ENCODE measurements around the gene HEATR5B. TPM values are rescaled to one million over a fixed set of nuclear protein-coding genes. Genes with fewer than 3 reads are reported as not detected.
"Not testable (repeated sequence)": the region's sequence is repeated elsewhere in the genome, so short reads cannot be mapped to it uniquely, and the experiment has no call there.

Gene HEATR5B
- total and polyA plus RNA-seq, 11 donors, result 6.7 to 22.8 (median 17.9) TPM

DNA sequence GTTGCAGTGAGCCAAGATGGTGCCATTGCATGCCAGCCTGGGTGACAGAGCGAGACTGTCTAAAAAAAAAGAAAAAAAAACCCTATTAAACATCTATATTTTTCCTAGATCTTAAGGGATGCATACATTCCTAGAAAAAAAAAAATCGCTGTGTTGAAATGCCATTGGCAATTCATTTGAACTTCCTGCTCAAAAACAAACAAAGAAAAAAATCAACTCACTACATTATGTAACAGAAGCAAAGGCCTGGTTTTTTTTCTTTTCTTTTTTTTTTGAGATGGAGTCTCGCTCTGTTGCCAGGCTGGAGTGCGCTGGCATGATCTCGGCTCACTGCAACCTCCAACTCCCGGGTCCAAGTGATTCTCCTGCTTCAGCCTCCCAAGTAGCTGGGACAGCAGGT is 96.2 kb downstream of the HEATR5B start:
- Histone ChIP-seq H3K9me3 (no peaks in the 10 kb centered on the region), H3K4me1 (no peaks in the 10 kb centered on the region), H3K27ac (no peak overlapping the region), H3K4me3 (no peak overlapping the region), H3K36me3 (peaks cover 0 to 83% (median 69%) of the 10 kb centered on the region in 9 donors), H3K27me3 (no peaks in the 10 kb centered on the region)
- ATAC-seq (no peak), DNase-seq (no peak)
- intact Hi-C loops (cut with DNase I), result no loop called here
- 94 to 96% (median 95%) methylated on average over 6 of the region's 6 CpGs for WGBS, 4 donors
- TF ChIP-seq, protein P1, sequence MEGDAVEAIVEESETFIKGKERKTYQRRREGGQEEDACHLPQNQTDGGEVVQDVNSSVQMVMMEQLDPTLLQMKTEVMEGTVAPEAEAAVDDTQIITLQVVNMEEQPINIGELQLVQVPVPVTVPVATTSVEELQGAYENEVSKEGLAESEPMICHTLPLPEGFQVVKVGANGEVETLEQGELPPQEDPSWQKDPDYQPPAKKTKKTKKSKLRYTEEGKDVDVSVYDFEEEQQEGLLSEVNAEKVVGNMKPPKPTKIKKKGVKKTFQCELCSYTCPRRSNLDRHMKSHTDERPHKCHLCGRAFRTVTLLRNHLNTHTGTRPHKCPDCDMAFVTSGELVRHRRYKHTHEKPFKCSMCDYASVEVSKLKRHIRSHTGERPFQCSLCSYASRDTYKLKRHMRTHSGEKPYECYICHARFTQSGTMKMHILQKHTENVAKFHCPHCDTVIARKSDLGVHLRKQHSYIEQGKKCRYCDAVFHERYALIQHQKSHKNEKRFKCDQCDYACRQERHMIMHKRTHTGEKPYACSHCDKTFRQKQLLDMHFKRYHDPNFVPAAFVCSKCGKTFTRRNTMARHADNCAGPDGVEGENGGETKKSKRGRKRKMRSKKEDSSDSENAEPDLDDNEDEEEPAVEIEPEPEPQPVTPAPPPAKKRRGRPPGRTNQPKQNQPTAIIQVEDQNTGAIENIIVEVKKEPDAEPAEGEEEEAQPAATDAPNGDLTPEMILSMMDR (IDR thresholded peaks at IDR 0.05), result no peak
- TF ChIP-seq POLR2A (IDR thresholded peaks at IDR 0.05), result no peak

DNA sequence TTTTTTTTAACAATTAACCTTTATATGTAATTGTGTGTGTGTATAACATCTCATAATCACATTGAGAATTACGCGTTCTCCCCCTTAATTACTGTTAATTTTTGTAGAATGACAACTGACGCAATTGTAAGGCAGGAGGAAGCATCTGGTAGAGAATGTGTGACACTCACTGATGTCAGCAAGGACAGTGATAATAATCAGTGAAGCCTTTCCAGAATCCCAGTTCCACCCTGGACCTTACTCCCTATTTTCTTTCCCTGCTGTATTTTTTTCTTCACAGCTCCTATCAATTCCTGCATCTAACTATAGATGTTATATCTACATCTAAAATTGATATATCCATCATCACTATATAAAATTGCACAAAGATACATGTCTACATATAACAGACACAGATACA is 101.7 kb downstream of the HEATR5B start:
- no peak for TF ChIP-seq POLR2A (IDR thresholded peaks at IDR 0.05)
- TF ChIP-seq, protein P1 (IDR thresholded peaks at IDR 0.05), result no peak
- ATAC-seq (peak in 1 of 4 donors; percentile 44), DNase-seq (no peak)
- 54 to 64% (median 59%) methylated on average over 3 of the region's 3 CpGs for WGBS, 4 donors
- Histone ChIP-seq H3K36me3 (peaks cover 0 to 67% (median 59%) of the 10 kb centered on the region in 9 donors), H3K27ac (no peak overlapping the region), H3K4me3 (no peak overlapping the region), H3K4me1 (no peaks in the 10 kb centered on the region), H3K27me3 (no peaks in the 10 kb centered on the region), H3K9me3 (peaks cover 0 to 4% (median 0%) of the 10 kb centered on the region in 12 donors)
- intact Hi-C loops (cut with DNase I), result no loop called here

DNA sequence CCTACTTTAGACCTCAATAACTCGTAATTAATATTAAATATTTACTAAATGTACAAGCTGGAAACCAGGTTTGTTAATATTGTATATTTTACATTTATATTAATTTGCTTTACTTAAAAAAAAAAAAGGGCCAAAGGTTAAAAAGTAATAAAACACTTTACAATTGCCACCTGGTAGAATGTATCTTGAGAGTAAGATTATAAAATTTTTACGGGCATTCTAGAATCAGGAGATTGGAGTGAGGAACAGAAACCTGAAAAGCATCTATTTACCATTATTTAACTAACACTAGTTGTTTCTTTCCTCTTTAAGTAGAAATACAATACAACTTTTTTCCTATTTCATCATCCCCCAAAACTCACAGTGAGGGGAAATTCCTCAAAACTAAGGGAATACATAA is 102.3 kb downstream of the HEATR5B start:
- H3K4me1 ChIP-seq, result no peaks in the 10 kb centered on the region
- WGBS, 4 donors, result 89 to 96% (median 94%) methylated on average over 2 of the region's 2 CpGs
- no peak overlapping the region for H3K27ac ChIP-seq
- TF ChIP-seq, protein P1 (IDR thresholded peaks at IDR 0.05), result no peak
- H3K4me3 ChIP-seq, result no peak overlapping the region
- no peaks in the 10 kb centered on the region for H3K27me3 ChIP-seq
- intact Hi-C loops (cut with DNase I), result no loop called here
- peaks cover 0 to 62% (median 53%) of the 10 kb centered on the region in 9 donors for H3K36me3 ChIP-seq
- ATAC-seq (no peak), DNase-seq (no peak)
- H3K9me3 ChIP-seq, result peaks cover 0 to 4% (median 0%) of the 10 kb centered on the region in 12 donors

DNA sequence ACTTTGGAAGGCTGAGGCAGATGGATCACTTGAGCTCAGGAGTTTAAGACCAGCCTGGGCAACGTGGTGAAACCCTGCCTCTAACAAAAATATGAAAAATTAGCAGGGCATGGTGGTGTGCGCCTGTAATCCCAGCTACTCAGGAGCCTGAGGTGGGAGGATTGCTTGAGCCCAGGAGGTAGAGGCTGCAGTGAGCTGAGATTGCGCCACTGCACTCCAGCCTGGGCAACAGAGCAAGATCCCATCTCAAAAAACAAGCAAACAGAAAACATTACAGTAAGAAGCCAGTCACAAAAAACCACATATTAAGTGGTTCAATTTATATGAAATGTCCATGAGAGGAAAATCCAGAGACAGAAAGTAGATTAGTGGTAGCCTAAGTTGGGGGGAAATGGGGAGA is 105.2 kb downstream of the HEATR5B start:
- H3K27ac ChIP-seq; ATAC-seq; H3K27me3 ChIP-seq; H3K4me1 ChIP-seq; intact Hi-C loops (cut with DNase I); DNase-seq; H3K9me3 ChIP-seq; H3K4me3 ChIP-seq: not testable (repeated sequence)
- peaks cover 0 to 48% (median 32%) of the 10 kb centered on the region in 9 donors for H3K36me3 ChIP-seq
- 93 to 98% (median 97%) methylated on average over 3 of the region's 3 CpGs for WGBS, 4 donors

DNA sequence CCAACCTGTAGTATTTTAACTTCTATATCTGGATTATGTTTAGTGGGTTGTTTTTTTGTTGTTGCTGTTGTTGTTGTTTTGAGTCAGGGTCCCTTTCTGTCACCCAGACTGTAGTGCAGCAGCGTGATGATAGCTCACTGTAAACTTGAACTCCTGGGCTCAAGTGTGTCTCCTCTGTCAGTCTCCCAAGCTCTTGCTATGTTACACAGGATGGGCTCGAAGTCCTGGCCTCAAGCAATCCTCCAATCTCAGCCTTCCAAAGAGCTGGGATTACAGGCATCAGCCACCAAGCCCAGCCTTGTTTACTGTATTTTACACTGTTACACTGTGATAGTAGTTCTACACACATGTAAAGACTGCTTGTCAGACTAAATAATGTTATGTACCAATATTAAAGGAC is 108.1 kb downstream of the HEATR5B start:
- 65 to 93% (median 85%) methylated on average over 2 of the region's 2 CpGs for WGBS, 4 donors
- TF ChIP-seq POLR2A (IDR thresholded peaks at IDR 0.05), result no peak
- TF ChIP-seq, protein P1 (IDR thresholded peaks at IDR 0.05), result no peak
- Histone ChIP-seq H3K27me3 (no peaks in the 10 kb centered on the region), H3K27ac (peak overlapping the region in 9 of 12 donors; percentile 6 to 63 (median 51)), H3K9me3 (peaks cover 0 to 4% (median 0%) of the 10 kb centered on the region in 12 donors), H3K4me1 (peaks cover 0 to 16% (median 4%) of the 10 kb centered on the region in 12 donors), H3K4me3 (no peak overlapping the region), H3K36me3 (peaks cover 0 to 26% (median 20%) of the 10 kb centered on the region in 9 donors)
- ATAC-seq (peak in 2 of 4 donors; percentile 8 to 19), DNase-seq (no peak)
- intact Hi-C loops (cut with DNase I), result no loop called here
